SK-N-MC (cell line): ENCODE data around the gene RASL11B.

Experiments used
- EZH2 ChIP-seq: fragments of 200-600 bp; sonication (generic); IDR thresholded peaks from one replicate; pipeline ENCODE4 v1.6.1; 2017; ENCODE audit warnings: antibody characterized with exemption
- POLR2AphosphoS5 ChIP-seq: IDR thresholded peaks from 2 replicates; pipeline ENCODE4 v1.6.1; 2012; ENCODE audit warnings: mild to moderate bottlenecking, low read depth, low read length, borderline replicate concordance

GRCh38 chr4:52833941-52834525 lies 28.1 kb upstream of the RASL11B start:
- TF ChIP-seq EZH2 (no peak), POLR2AphosphoS5 (no peak)
